Effector CD8-positive, alpha-beta T cell (primary cell): ENCODE results near the gene UBE2E1.

ENCODE experiments used
- DNase-seq: peaks from one replicate; lab custom pipeline; 2025; lab: John Stamatoyannopoulos, UW

The UBE2E1 gene

GRCh38 chr3:23820888-23821287 is 15.1 kb downstream of the UBE2E1 start:
- no peak for DNase-seq

GRCh38 chr3:23821858-23822257 is 16.1 kb downstream of the UBE2E1 start:
- no peak for DNase-seq

GRCh38 chr3:23822559-23822958 is 16.8 kb downstream of the UBE2E1 start:
- no peak for DNase-seq

- DNase-seq: no peak
Observed at GRCh38 chr3:23823620-23824019, 17.9 kb downstream of the UBE2E1 start.

GRCh38 chr3:23824699-23825444 is 19.1 kb downstream of the UBE2E1 start:
- no peak for DNase-seq

GRCh38 chr3:23825802-23826201 is 20.0 kb downstream of the UBE2E1 start:
- no peak for DNase-seq

- DNase-seq: no peak
Observed at GRCh38 chr3:23826382-23827064, 20.8 kb downstream of the UBE2E1 start.

- no peak for DNase-seq
Observed at GRCh38 chr3:23829242-23829934, 23.6 kb downstream of the UBE2E1 start.

GRCh38 chr3:23830869-23831484 is 25.2 kb downstream of the UBE2E1 start:
- no peak for DNase-seq

- DNase-seq: no peak
Observed at GRCh38 chr3:23831517-23832394, 26.0 kb downstream of the UBE2E1 start.

- no peak for DNase-seq
Observed at GRCh38 chr3:23832523-23832922, 26.8 kb downstream of the UBE2E1 start.

GRCh38 chr3:23834082-23834870 is 28.5 kb downstream of the UBE2E1 start:
- no peak for DNase-seq

GRCh38 chr3:23835087-23835486 is 29.3 kb downstream of the UBE2E1 start:
- DNase-seq: no peak

GRCh38 chr3:23835802-23836201 is 30.0 kb downstream of the UBE2E1 start:
- DNase-seq: no peak

- no peak for DNase-seq
Observed at GRCh38 chr3:23836536-23837230, 30.9 kb downstream of the UBE2E1 start.

- DNase-seq: no peak
Observed at GRCh38 chr3:23837286-23837685, 31.5 kb downstream of the UBE2E1 start.

GRCh38 chr3:23837691-23838090 is 31.9 kb downstream of the UBE2E1 start:
- no peak for DNase-seq

- no peak for DNase-seq
Observed at GRCh38 chr3:23840521-23840920, 34.8 kb downstream of the UBE2E1 start.

- DNase-seq: no peak
Observed at GRCh38 chr3:23843869-23844268, 38.1 kb downstream of the UBE2E1 start.
